Measurements from ENCODE around the gene SESTD1. TPM values are rescaled to one million over a fixed set of nuclear protein-coding genes. Genes with fewer than 3 reads are reported as not detected.
A peak's percentile ranks its signal among the peaks of the same experiment; 100 is the strongest.

SESTD1 gene
- total and polyA plus RNA-seq, 2 donors (not counting 1 experiment from before 2014, with no cell fraction given): 16.8 to 51.9 TPM

DNA sequence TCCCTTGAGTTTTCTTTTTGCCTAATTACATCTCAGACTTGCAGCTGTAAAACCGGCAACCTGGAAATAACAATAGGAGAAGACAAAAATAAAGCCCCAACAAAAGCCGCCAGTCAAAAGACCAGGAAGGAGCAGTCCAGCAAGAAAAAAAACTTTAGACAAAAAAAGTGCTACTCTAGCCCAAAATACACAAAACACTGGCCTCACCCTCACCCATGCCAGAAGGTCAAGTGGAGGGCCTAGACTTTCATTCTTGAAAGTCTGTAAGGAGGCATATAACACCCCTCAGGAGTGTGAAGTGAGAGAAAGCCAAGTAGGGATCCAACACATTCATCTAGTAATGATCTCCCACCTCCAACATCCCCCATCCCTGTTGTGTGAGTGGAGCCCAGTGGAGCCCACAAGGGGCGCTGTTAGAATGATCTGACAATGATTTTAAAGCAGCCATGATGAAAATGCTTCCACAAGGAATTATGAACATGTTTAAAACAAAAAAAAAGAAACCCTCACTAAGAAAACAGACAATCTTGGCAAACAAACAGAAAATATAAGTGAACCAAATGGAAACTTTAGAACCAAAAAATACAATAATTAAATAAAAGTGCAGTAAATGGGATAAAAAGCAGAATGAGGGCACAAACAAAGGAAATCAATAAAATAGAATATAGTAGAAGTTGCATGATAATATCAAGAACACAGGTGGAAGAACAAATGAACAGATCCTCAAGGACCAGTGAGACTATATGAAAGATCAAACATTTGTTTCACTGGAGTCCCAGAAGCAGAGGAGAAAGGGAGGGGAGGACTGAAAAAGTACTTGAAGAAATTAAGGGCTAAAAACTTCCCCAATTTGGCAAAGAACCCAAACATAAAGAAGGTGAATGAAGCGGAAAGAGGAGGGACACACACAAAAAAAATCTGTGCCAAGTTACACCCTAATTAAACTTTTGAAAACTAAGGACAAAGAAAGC is 23.9 kb downstream of the SESTD1 start:
- no peak for TF ChIP-seq EZH2 (IDR thresholded peaks at IDR 0.05; ENCODE audit: low read length, missing control alignments)
- TF ChIP-seq, protein P1, sequence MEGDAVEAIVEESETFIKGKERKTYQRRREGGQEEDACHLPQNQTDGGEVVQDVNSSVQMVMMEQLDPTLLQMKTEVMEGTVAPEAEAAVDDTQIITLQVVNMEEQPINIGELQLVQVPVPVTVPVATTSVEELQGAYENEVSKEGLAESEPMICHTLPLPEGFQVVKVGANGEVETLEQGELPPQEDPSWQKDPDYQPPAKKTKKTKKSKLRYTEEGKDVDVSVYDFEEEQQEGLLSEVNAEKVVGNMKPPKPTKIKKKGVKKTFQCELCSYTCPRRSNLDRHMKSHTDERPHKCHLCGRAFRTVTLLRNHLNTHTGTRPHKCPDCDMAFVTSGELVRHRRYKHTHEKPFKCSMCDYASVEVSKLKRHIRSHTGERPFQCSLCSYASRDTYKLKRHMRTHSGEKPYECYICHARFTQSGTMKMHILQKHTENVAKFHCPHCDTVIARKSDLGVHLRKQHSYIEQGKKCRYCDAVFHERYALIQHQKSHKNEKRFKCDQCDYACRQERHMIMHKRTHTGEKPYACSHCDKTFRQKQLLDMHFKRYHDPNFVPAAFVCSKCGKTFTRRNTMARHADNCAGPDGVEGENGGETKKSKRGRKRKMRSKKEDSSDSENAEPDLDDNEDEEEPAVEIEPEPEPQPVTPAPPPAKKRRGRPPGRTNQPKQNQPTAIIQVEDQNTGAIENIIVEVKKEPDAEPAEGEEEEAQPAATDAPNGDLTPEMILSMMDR (conservative IDR thresholded peaks at IDR 0.05 in 1 of 2, IDR thresholded peaks at IDR 0.05 in 1 of 2; ENCODE audit: low read depth in 1 of 2, low read length in 2 of 2): no peak
- Histone ChIP-seq H3K4me3 (replicated peaks in 1 of 4; ENCODE audit: control extremely low read depth in 1 of 4, insufficient read depth in 1 of 4, low read depth in 3 of 4, low read length in 4 of 4) (no peak overlapping the region), H3K27me3 (ENCODE audit: control insufficient read depth, insufficient read depth, low read length) (no peaks in the 10 kb centered on the region), H3K79me2 (ENCODE audit: control insufficient read depth, insufficient read depth, low read length) (peaks cover 13% of the 10 kb centered on the region), H3K4me1 (ENCODE audit: control insufficient read depth, extremely low read depth, insufficient read depth, low read length) (no peaks in the 10 kb centered on the region), H3K9ac (ENCODE audit: insufficient read depth, low read length) (no peak overlapping the region), H2AFZ (ENCODE audit: low read length) (no peak overlapping the region), H3K9me3 (ENCODE audit: control insufficient read depth, insufficient read depth, low read depth, low read length) (no peaks in the 10 kb centered on the region), H4K20me1 (ENCODE audit: control insufficient read depth, extremely low read depth, insufficient read depth, low read length) (no peaks in the 10 kb centered on the region), H3K36me3 (ENCODE audit: control insufficient read depth, insufficient read depth, low read length) (no peaks in the 10 kb centered on the region), H3K27ac (ENCODE audit: insufficient read depth, low read length) (no peak overlapping the region), H3K4me2 (ENCODE audit: extremely low read depth, insufficient read depth, low read length) (no peak overlapping the region)
- DNase-seq (ENCODE audit: low read depth in 2 of 2): no peak

DNA sequence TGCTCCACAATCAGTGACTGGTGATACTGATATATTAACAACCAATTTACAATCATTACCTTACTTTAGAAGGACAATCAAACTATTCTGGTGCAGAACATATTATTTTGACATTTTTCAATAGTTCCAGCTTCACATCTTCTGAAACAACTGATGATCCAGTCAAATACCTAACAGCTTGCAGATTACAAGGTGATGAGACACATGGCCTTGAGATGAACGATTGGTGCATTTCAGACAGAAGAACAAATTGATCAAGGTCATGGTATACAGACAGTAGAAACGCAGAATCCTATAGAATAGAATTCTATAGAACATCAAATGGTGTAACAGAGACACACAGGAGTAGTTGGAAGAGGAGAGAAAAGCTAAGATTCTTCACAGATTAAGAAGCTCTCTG is 24.8 kb downstream of the SESTD1 start:
- H4K20me1 ChIP-seq (ENCODE audit: control insufficient read depth, extremely low read depth, insufficient read depth, low read length): no peaks in the 10 kb centered on the region
- H3K9ac ChIP-seq (ENCODE audit: insufficient read depth, low read length): no peak overlapping the region
- no peak for DNase-seq (ENCODE audit: low read depth in 2 of 2)
- no peaks in the 10 kb centered on the region for H3K9me3 ChIP-seq (ENCODE audit: control insufficient read depth, insufficient read depth, low read depth, low read length)
- no peak overlapping the region for H3K4me3 ChIP-seq (replicated peaks in 1 of 4; ENCODE audit: control extremely low read depth in 1 of 4, insufficient read depth in 1 of 4, low read depth in 3 of 4, low read length in 4 of 4)
- no peak for TF ChIP-seq EZH2 (IDR thresholded peaks at IDR 0.05; ENCODE audit: low read length, missing control alignments)
- TF ChIP-seq, protein P1 (conservative IDR thresholded peaks at IDR 0.05 in 1 of 2, IDR thresholded peaks at IDR 0.05 in 1 of 2; ENCODE audit: low read depth in 1 of 2, low read length in 2 of 2): no peak
- H3K4me2 ChIP-seq (ENCODE audit: extremely low read depth, insufficient read depth, low read length): no peak overlapping the region
- no peak overlapping the region for H2AFZ ChIP-seq (ENCODE audit: low read length)
- no peaks in the 10 kb centered on the region for H3K36me3 ChIP-seq (ENCODE audit: control insufficient read depth, insufficient read depth, low read length)
- H3K27me3 ChIP-seq (ENCODE audit: control insufficient read depth, insufficient read depth, low read length): no peaks in the 10 kb centered on the region
- H3K27ac ChIP-seq (ENCODE audit: insufficient read depth, low read length): no peak overlapping the region
- H3K4me1 ChIP-seq (ENCODE audit: control insufficient read depth, extremely low read depth, insufficient read depth, low read length): no peaks in the 10 kb centered on the region
- H3K79me2 ChIP-seq (ENCODE audit: control insufficient read depth, insufficient read depth, low read length): peaks cover 10% of the 10 kb centered on the region

DNA sequence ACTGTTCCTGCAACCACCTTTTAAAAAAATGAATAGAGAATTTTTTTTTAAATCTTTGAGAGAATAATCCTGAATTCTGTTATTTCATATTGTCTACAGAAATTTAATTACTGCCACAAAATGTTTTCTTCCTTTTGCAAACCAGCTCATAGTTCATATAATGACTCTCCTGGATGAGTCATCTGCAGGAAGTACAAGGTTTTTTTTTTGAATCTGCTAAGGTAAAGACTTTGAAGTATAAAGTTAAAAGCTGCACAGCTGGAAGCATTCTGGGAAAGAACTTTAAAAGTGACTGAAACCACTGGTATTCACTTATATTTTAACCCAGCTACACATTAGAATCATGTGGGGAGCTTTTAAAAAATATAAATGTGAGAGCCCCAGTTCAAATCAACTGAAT is 25.4 kb downstream of the SESTD1 start:
- H3K27me3 ChIP-seq (ENCODE audit: control insufficient read depth, insufficient read depth, low read length): no peaks in the 10 kb centered on the region
- no peaks in the 10 kb centered on the region for H4K20me1 ChIP-seq (ENCODE audit: control insufficient read depth, extremely low read depth, insufficient read depth, low read length)
- DNase-seq (ENCODE audit: low read depth in 2 of 2): peak in 1 of 2 donors; percentile 54
- H3K4me2 ChIP-seq (ENCODE audit: extremely low read depth, insufficient read depth, low read length): no peak overlapping the region
- no peaks in the 10 kb centered on the region for H3K9me3 ChIP-seq (ENCODE audit: control insufficient read depth, insufficient read depth, low read depth, low read length)
- no peaks in the 10 kb centered on the region for H3K4me1 ChIP-seq (ENCODE audit: control insufficient read depth, extremely low read depth, insufficient read depth, low read length)
- H2AFZ ChIP-seq (ENCODE audit: low read length): no peak overlapping the region
- H3K36me3 ChIP-seq (ENCODE audit: control insufficient read depth, insufficient read depth, low read length): no peaks in the 10 kb centered on the region
- H3K27ac ChIP-seq (ENCODE audit: insufficient read depth, low read length): no peak overlapping the region
- TF ChIP-seq, protein P1 (conservative IDR thresholded peaks at IDR 0.05 in 1 of 2, IDR thresholded peaks at IDR 0.05 in 1 of 2; ENCODE audit: low read depth in 1 of 2, low read length in 2 of 2): no peak
- no peak for TF ChIP-seq EZH2 (IDR thresholded peaks at IDR 0.05; ENCODE audit: low read length, missing control alignments)
- no peak overlapping the region for H3K4me3 ChIP-seq (replicated peaks in 1 of 4; ENCODE audit: control extremely low read depth in 1 of 4, insufficient read depth in 1 of 4, low read depth in 3 of 4, low read length in 4 of 4)
- peaks cover 10% of the 10 kb centered on the region for H3K79me2 ChIP-seq (ENCODE audit: control insufficient read depth, insufficient read depth, low read length)
- no peak overlapping the region for H3K9ac ChIP-seq (ENCODE audit: insufficient read depth, low read length)

Data from fibroblast of lung (primary cell).